ENCODE results near the gene ATP11A.

DNA sequence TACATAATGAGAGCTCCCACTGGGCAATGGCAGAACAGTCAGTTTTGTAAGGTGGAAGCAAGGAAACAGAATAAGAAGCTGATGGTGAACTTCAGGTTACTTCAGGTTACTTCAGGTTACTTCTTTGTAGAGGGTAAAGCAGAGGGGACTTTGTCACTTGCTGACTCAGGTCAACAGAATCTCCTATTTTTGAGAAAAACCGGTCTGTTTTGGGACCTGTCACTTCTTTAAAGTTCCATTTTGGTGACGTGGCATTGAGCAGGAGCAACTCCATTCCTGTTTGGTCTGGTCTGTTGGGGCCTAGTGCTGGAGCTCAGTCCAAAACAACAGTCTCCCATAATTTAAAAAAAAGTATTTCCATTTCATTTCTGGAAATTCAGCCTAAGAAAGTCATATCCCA, 29.7 kb downstream of the ATP11A start:
- TF ChIP-seq, protein P1, sequence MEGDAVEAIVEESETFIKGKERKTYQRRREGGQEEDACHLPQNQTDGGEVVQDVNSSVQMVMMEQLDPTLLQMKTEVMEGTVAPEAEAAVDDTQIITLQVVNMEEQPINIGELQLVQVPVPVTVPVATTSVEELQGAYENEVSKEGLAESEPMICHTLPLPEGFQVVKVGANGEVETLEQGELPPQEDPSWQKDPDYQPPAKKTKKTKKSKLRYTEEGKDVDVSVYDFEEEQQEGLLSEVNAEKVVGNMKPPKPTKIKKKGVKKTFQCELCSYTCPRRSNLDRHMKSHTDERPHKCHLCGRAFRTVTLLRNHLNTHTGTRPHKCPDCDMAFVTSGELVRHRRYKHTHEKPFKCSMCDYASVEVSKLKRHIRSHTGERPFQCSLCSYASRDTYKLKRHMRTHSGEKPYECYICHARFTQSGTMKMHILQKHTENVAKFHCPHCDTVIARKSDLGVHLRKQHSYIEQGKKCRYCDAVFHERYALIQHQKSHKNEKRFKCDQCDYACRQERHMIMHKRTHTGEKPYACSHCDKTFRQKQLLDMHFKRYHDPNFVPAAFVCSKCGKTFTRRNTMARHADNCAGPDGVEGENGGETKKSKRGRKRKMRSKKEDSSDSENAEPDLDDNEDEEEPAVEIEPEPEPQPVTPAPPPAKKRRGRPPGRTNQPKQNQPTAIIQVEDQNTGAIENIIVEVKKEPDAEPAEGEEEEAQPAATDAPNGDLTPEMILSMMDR (IDR thresholded peaks at IDR 0.05 in 2 of 3, conservative IDR thresholded peaks at IDR 0.05 in 1 of 3; ENCODE audit: borderline replicate concordance in 1 of 3, insufficient read depth in 1 of 3, low read depth in 2 of 3, low read length in 2 of 3), result no peak
- TF ChIP-seq EGR1 (IDR thresholded peaks at IDR 0.05; ENCODE audit: low read depth), result no peak
- TF ChIP-seq TCF7L2 (IDR thresholded peaks at IDR 0.05; ENCODE audit: borderline replicate concordance, extremely low read depth, insufficient read depth, insufficient read length), result no peak
- TF ChIP-seq ZFX (IDR thresholded peaks at IDR 0.05), result no peak
- no peak for TF ChIP-seq POLR2A (IDR thresholded peaks at IDR 0.05; ENCODE audit: borderline replicate concordance, extremely low read depth, insufficient read depth, insufficient read length)
- no peak for TF ChIP-seq YY1 (IDR thresholded peaks at IDR 0.05; ENCODE audit: extremely low read depth, insufficient replicate concordance, low read depth, low read length)
- no peak for TF ChIP-seq ELF1 (IDR thresholded peaks at IDR 0.05; ENCODE audit: borderline replicate concordance, low read depth)
- TF ChIP-seq ZNF274 (IDR thresholded peaks at IDR 0.05; ENCODE audit: low read depth, low read length), result no peak
- no peak for TF ChIP-seq EZH2phosphoT487 (IDR thresholded peaks at IDR 0.05; ENCODE audit: borderline replicate concordance)
- TF ChIP-seq, protein P2, sequence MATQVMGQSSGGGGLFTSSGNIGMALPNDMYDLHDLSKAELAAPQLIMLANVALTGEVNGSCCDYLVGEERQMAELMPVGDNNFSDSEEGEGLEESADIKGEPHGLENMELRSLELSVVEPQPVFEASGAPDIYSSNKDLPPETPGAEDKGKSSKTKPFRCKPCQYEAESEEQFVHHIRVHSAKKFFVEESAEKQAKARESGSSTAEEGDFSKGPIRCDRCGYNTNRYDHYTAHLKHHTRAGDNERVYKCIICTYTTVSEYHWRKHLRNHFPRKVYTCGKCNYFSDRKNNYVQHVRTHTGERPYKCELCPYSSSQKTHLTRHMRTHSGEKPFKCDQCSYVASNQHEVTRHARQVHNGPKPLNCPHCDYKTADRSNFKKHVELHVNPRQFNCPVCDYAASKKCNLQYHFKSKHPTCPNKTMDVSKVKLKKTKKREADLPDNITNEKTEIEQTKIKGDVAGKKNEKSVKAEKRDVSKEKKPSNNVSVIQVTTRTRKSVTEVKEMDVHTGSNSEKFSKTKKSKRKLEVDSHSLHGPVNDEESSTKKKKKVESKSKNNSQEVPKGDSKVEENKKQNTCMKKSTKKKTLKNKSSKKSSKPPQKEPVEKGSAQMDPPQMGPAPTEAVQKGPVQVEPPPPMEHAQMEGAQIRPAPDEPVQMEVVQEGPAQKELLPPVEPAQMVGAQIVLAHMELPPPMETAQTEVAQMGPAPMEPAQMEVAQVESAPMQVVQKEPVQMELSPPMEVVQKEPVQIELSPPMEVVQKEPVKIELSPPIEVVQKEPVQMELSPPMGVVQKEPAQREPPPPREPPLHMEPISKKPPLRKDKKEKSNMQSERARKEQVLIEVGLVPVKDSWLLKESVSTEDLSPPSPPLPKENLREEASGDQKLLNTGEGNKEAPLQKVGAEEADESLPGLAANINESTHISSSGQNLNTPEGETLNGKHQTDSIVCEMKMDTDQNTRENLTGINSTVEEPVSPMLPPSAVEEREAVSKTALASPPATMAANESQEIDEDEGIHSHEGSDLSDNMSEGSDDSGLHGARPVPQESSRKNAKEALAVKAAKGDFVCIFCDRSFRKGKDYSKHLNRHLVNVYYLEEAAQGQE (IDR thresholded peaks at IDR 0.05; ENCODE audit: low read depth), result no peak
- no peak for TF ChIP-seq JUND (IDR thresholded peaks at IDR 0.05)

Data from HCT116 (cell line).